ENCODE data around the gene LPIN1. TPM values are rescaled to one million over a fixed set of nuclear protein-coding genes. Genes with fewer than 3 reads are reported as not detected.
"Not testable (repeated sequence)": the region's sequence is repeated elsewhere in the genome, so short reads cannot be mapped to it uniquely, and the experiment has no call there.

Gene LPIN1
- total RNA-seq, 1 experiment from 2014 or later: 4.4 TPM

DNA sequence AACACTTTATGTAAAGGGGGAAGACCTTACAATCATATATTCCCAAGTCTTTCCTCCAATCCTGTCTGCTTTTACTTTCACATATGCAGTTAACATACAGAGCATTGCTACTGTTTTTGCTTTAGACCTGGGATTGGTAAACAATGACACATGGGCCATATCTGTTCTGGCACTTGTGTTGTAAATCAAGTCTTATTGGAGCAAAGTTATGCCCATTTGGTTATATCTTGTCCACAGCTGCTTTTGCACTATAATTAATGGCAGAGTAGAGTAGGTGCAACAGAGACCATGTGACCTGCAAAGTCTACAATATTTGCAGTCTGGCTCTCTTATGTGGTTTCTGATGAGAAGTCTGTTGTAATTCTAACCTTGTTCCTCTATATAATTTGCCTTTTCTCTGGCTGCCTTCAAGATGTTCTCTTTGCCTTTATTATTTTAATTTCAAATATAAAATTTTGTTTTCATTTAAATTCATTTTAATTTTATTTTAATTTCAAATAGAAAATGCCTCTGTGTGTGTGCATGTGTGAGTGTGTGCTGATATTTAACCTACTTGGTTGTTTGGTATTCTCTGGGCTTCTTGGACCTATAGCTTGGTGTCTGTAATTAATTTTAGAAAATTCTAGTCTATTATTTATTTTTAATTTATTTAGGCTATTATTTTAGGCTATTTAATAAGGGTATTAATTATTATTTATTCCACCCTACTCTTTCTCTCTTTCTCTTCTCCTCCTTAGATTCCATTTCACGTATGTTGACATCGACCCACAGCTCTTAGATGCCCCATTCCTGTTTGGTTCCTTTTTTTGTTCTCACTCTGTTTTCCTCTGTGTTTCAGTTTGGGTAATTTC is 16.8 kb upstream of the LPIN1 start:
- no peak overlapping the region for H2BK20ac ChIP-seq (ENCODE audit: low read depth, low read length, poor library complexity, severe bottlenecking)
- no peak overlapping the region for H2AK5ac ChIP-seq (ENCODE audit: insufficient read length, low read length)
- no peak for DNase-seq
- H3K23me2 ChIP-seq (ENCODE audit: insufficient read length, low read depth, low read length, poor library complexity, severe bottlenecking): no peaks in the 10 kb centered on the region
- H2AFZ ChIP-seq (ENCODE audit: low read length): no peak overlapping the region
- H4K5ac ChIP-seq (ENCODE audit: insufficient read length, low read depth, low read length): no peak overlapping the region
- Mint-ChIP-seq H3K27ac (no peak overlapping the region), H3K27me3 (ENCODE audit: low read depth) (0 out of 2 replicates have a peak, but pooled peaks cover 2% of the 10 kb centered on the region), H3K9me3 (no peaks in the 10 kb centered on the region), H3K4me1 (peaks cover 17 to 20% of the 10 kb centered on the region in 2 experiments), H3K36me3 (ENCODE audit: insufficient read depth in 1 of 3, low read depth in 3 of 3) (no peaks in the 10 kb centered on the region; a peak in 1 of 7 replicates), H3K4me3 (no peak overlapping the region)
- no peak overlapping the region for H4K8ac ChIP-seq (replicated peaks; ENCODE audit: insufficient read length, low read depth, low read length)
- H3K56ac ChIP-seq (ENCODE audit: insufficient read length, low read depth, low read length): no peak overlapping the region
- H3K79me2 ChIP-seq (ENCODE audit: insufficient read depth, low read length): no peaks in the 10 kb centered on the region
- H3K27me3 ChIP-seq (ENCODE audit: insufficient read depth, low read length): no peaks in the 10 kb centered on the region
- H3K27ac ChIP-seq (ENCODE audit: insufficient read length, low read depth, low read length): no peak overlapping the region
- TF ChIP-seq, protein P1, sequence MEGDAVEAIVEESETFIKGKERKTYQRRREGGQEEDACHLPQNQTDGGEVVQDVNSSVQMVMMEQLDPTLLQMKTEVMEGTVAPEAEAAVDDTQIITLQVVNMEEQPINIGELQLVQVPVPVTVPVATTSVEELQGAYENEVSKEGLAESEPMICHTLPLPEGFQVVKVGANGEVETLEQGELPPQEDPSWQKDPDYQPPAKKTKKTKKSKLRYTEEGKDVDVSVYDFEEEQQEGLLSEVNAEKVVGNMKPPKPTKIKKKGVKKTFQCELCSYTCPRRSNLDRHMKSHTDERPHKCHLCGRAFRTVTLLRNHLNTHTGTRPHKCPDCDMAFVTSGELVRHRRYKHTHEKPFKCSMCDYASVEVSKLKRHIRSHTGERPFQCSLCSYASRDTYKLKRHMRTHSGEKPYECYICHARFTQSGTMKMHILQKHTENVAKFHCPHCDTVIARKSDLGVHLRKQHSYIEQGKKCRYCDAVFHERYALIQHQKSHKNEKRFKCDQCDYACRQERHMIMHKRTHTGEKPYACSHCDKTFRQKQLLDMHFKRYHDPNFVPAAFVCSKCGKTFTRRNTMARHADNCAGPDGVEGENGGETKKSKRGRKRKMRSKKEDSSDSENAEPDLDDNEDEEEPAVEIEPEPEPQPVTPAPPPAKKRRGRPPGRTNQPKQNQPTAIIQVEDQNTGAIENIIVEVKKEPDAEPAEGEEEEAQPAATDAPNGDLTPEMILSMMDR (conservative IDR thresholded peaks at IDR 0.05): no peak
- no peaks in the 10 kb centered on the region for H3K79me1 ChIP-seq (ENCODE audit: insufficient read depth, low read depth, low read length, poor library complexity, severe bottlenecking)
- H3K4ac ChIP-seq (ENCODE audit: low read depth, low read length): no peak overlapping the region
- H3K4me2 ChIP-seq (ENCODE audit: insufficient read depth, insufficient read length, low read length): no peak overlapping the region
- no peak overlapping the region for H2BK5ac ChIP-seq (ENCODE audit: insufficient read length, low read length)
- peaks cover 4% of the 10 kb centered on the region; the same call in 1 of the 2 replicates for H3K4me1 ChIP-seq (ENCODE audit: insufficient read depth, low read length)
- WGBS (ENCODE audit: extremely low coverage, insufficient read length, low lambda C conversion rate): no CpG with 5 or more reads among the region's 2 CpGs
- H4K20me1 ChIP-seq (ENCODE audit: control insufficient read depth, insufficient read depth, insufficient read length): no peaks in the 10 kb centered on the region
- H3K14ac ChIP-seq (ENCODE audit: insufficient read depth, low read length): no peak overlapping the region
- no peak overlapping the region for H3K18ac ChIP-seq (ENCODE audit: insufficient read length, low read depth, low read length)
- H2BK15ac ChIP-seq (ENCODE audit: low read depth, low read length): no peak overlapping the region
- no peak overlapping the region for H2BK120ac ChIP-seq (ENCODE audit: low read depth, low read length, poor library complexity, severe bottlenecking)
- no peak overlapping the region for H2BK12ac ChIP-seq (ENCODE audit: insufficient read length, low read depth, low read length)
- H3T11ph ChIP-seq (ENCODE audit: low read length): no peak overlapping the region
- H3K9me3 ChIP-seq (ENCODE audit: control insufficient read depth, low read depth, low read length): no peaks in the 10 kb centered on the region
- no peak overlapping the region for H3K9ac ChIP-seq (ENCODE audit: extremely low read depth, insufficient read length, low read length)
- no peak overlapping the region for H4K91ac ChIP-seq (ENCODE audit: insufficient read length, low read depth, low read length)
- H3K23ac ChIP-seq (ENCODE audit: insufficient read length, low read depth, low read length): no peak overlapping the region

DNA sequence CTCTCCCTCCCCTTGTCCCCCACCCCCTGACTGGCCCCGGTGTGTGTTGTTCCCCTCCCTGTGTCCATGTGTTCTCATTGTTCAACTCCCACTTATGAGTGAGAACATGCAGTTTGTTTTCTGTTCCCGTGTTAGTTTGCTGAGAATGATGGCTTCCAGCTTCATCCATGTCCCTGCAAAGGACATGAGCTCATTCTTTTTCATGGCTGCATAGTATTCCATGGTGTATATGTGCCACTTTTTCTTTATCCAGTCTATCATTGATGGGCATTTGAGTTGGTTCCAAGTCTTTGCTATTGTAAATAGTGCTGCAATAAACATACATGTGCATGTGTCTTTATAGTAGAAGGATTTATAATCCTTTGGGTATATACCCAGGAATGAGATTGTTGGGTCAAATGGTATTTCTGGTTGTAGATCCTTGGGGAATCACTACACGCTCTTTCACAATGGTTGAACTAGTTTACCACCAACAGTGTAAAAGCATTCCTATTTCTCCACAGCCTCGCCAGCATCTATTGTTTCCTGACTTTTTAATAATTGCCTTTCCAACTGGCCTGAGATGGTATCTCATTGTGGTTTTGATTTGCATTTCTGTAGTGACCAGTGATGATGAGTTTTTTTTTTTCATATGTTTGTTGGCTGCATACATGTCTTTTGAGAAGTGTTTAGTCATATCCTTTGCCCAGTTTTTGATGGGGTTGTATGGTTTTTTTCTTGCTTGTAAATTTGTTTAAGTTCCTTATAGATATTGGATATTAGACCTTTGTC is 15.0 kb upstream of the LPIN1 start:
- DNase-seq; H3K27me3 ChIP-seq (ENCODE audit: insufficient read depth, low read length); H2BK15ac ChIP-seq (ENCODE audit: low read depth, low read length); H3K23me2 ChIP-seq (ENCODE audit: insufficient read length, low read depth, low read length, poor library complexity, severe bottlenecking); H3K23ac ChIP-seq (ENCODE audit: insufficient read length, low read depth, low read length); H3K27ac Mint-ChIP-seq; H3K36me3 Mint-ChIP-seq (ENCODE audit: insufficient read depth in 1 of 3, low read depth in 3 of 3); H4K20me1 ChIP-seq (ENCODE audit: control insufficient read depth, insufficient read depth, insufficient read length); H3K27me3 Mint-ChIP-seq (ENCODE audit: low read depth); H4K5ac ChIP-seq (ENCODE audit: insufficient read length, low read depth, low read length); H2BK120ac ChIP-seq (ENCODE audit: low read depth, low read length, poor library complexity, severe bottlenecking); H2BK12ac ChIP-seq (ENCODE audit: insufficient read length, low read depth, low read length); H3K4me2 ChIP-seq (ENCODE audit: insufficient read depth, insufficient read length, low read length); H3K4me1 ChIP-seq (ENCODE audit: insufficient read depth, low read length); H2AFZ ChIP-seq (ENCODE audit: low read length); H2BK20ac ChIP-seq (ENCODE audit: low read depth, low read length, poor library complexity, severe bottlenecking); H3K14ac ChIP-seq (ENCODE audit: insufficient read depth, low read length); H3K9me3 ChIP-seq (ENCODE audit: control insufficient read depth, low read depth, low read length); H3K4me3 Mint-ChIP-seq; H2AK5ac ChIP-seq (ENCODE audit: insufficient read length, low read length); H4K91ac ChIP-seq (ENCODE audit: insufficient read length, low read depth, low read length); H3K18ac ChIP-seq (ENCODE audit: insufficient read length, low read depth, low read length); H3K4ac ChIP-seq (ENCODE audit: low read depth, low read length); H4K8ac ChIP-seq (replicated peaks; ENCODE audit: insufficient read length, low read depth, low read length); H3T11ph ChIP-seq (ENCODE audit: low read length); H3K9me3 Mint-ChIP-seq; H3K79me1 ChIP-seq (ENCODE audit: insufficient read depth, low read depth, low read length, poor library complexity, severe bottlenecking); H2BK5ac ChIP-seq (ENCODE audit: insufficient read length, low read length); H3K79me2 ChIP-seq (ENCODE audit: insufficient read depth, low read length); H3K56ac ChIP-seq (ENCODE audit: insufficient read length, low read depth, low read length); H3K27ac ChIP-seq (ENCODE audit: insufficient read length, low read depth, low read length); H3K9ac ChIP-seq (ENCODE audit: extremely low read depth, insufficient read length, low read length): not testable (repeated sequence)
- WGBS (ENCODE audit: extremely low coverage, insufficient read length, low lambda C conversion rate): no CpG with 5 or more reads among the region's 4 CpGs
- H3K4me1 Mint-ChIP-seq: peaks cover 19 to 22% of the 10 kb centered on the region in 2 experiments

Measured in H9 (cell line).